Neural progenitor cell (in vitro differentiated cells): ENCODE data around the gene WRAP73.

Experiments used
- CTCF ChIP-seq: fragments of 200-600 bp; sonication (generic); IDR thresholded peaks from 2 replicates; pipeline ENCODE4 v1.5.1; 2017; ENCODE audit warnings: antibody characterized with exemption, mild to moderate bottlenecking
- EZH2 ChIP-seq: fragments of 200-600 bp; sonication (generic); IDR thresholded peaks from 2 replicates; pipeline ENCODE4 v1.6.1; 2017; ENCODE audit warnings: antibody characterized with exemption, mild to moderate bottlenecking, moderate library complexity
- EZH2phosphoT487 ChIP-seq: fragments of 200-600 bp; sonication (generic); IDR thresholded peaks from 2 replicates; pipeline ENCODE4 v1.6.1; 2017; ENCODE audit warnings: antibody characterized with exemption

GRCh38 chr1:3638676-3639075 lies 11.2 kb downstream of the WRAP73 start:
- TF ChIP-seq EZH2phosphoT487 (no peak), CTCF (no peak), EZH2 (no peak)
